Astrocyte (in vitro differentiated cells and primary cell): ENCODE results near the gene ETS1. TPM values are rescaled to one million over a fixed set of nuclear protein-coding genes. Genes with fewer than 3 reads are reported as not detected.

Source experiments
- DNase-seq: peaks from one replicate; pipeline ENCODE4 v3.0.0-alpha.2; 2010; ENCODE audit warnings: low read depth
- FAIRE-seq: peaks from 2 replicates; lab custom pipeline; 2011; peaks lifted over from hg19 to GRCh38; lab: Jason Lieb, UNC
- H2AFZ ChIP-seq: 2 replicates; pipeline ENCODE4 v1.6.0; 2012; ENCODE audit warnings: low read depth, low read length, inconsistent platforms
- H3K27ac ChIP-seq: 2 replicates; pipeline ENCODE4 v1.5.1; 2011; ENCODE audit warnings: low read depth, low read length, inconsistent platforms
- H3K27me3 ChIP-seq: 2 replicates; pipeline ENCODE4 v1.6.0; 2011; ENCODE audit warnings: low read length, inconsistent platforms; ENCODE audit not compliant: insufficient read depth
- H3K36me3 ChIP-seq: 2 replicates; pipeline ENCODE4 v1.5.1; 2011; ENCODE audit warnings: low read length, inconsistent platforms; ENCODE audit not compliant: insufficient read depth
- H3K4me1 ChIP-seq: 2 replicates; pipeline ENCODE4 v1.5.1; 2011; ENCODE audit warnings: low read length, inconsistent platforms; ENCODE audit not compliant: insufficient read depth
- H3K4me2 ChIP-seq: 2 replicates; pipeline ENCODE4 v1.6.0; 2012; ENCODE audit warnings: low read length, inconsistent platforms
- H3K4me3 ChIP-seq: 2 replicates; pipeline ENCODE4 v1.5.1; 2011; ENCODE audit warnings: low read depth, mild to moderate bottlenecking, low read length, inconsistent platforms; ENCODE audit not compliant: insufficient read depth
- H3K79me2 ChIP-seq: 2 replicates; pipeline ENCODE4 v1.6.0; 2012; ENCODE audit warnings: mild to moderate bottlenecking, low read length, inconsistent platforms; ENCODE audit not compliant: insufficient read depth
- H3K9ac ChIP-seq: 2 replicates; pipeline ENCODE4 v1.6.0; 2012; ENCODE audit warnings: mild to moderate bottlenecking, low read length, inconsistent platforms
- H3K9me3 ChIP-seq: 2 replicates; pipeline ENCODE4 v1.5.1; 2012; ENCODE audit warnings: low read depth, mild to moderate bottlenecking, low read length, inconsistent platforms; ENCODE audit not compliant: insufficient read depth
- H4K20me1 ChIP-seq: 2 replicates; pipeline ENCODE4 v1.6.0; 2012; ENCODE audit warnings: low read length, inconsistent platforms; ENCODE audit not compliant: insufficient read depth
- H3K27ac Mint-ChIP-seq: one replicate; pipeline ENCODE4 v1.8.0; 2021; ENCODE audit warnings: mild to moderate bottlenecking, mixed read lengths; ENCODE audit not compliant: unreplicated experiment
- H3K27me3 Mint-ChIP-seq: one replicate; pipeline ENCODE4 v1.8.0; 2021; ENCODE audit warnings: low read depth, mixed read lengths; ENCODE audit not compliant: unreplicated experiment
- H3K36me3 Mint-ChIP-seq: one replicate; pipeline ENCODE4 v1.8.0; 2021; ENCODE audit warnings: low read depth, mixed read lengths; ENCODE audit not compliant: unreplicated experiment
- H3K4me1 Mint-ChIP-seq: one replicate; pipeline ENCODE4 v1.8.0; 2021; ENCODE audit warnings: low read depth, mixed read lengths; ENCODE audit not compliant: unreplicated experiment
- H3K4me3 Mint-ChIP-seq: one replicate; pipeline ENCODE4 v1.8.0; 2021; ENCODE audit warnings: mild to moderate bottlenecking, moderate library complexity, mixed read lengths; ENCODE audit not compliant: unreplicated experiment
- H3K9me3 Mint-ChIP-seq: one replicate; pipeline ENCODE4 v1.8.0; 2021; ENCODE audit warnings: mild to moderate bottlenecking, mixed read lengths; ENCODE audit not compliant: unreplicated experiment
- CTCF ChIP-seq: IDR thresholded peaks from 2 replicates; pipeline ENCODE4 v1.5.1; 2011; ENCODE audit warnings: low read depth, mild to moderate bottlenecking, inconsistent platforms, low read length, moderate library complexity; ENCODE audit not compliant: insufficient read depth
- EZH2 ChIP-seq: IDR thresholded peaks from 2 replicates; pipeline ENCODE4 v1.6.1; 2012; ENCODE audit warnings: mild to moderate bottlenecking, low read length, inconsistent platforms; ENCODE audit not compliant: insufficient read depth
- total RNA-seq: library from RNA; stranded (reverse); gene quantifications from 2 replicates; pipeline ENCODE4 v1.2.1, GENCODE V29; 2021

ETS1 gene
- total RNA-seq, 1 donor from 2014 or later = 107 TPM

GRCh38 chr11:128463371-128463829 is 124.0 kb downstream of the ETS1 start:
- Histone ChIP-seq H4K20me1 (no peaks in the 10 kb centered on the region), H3K4me3 (no peak overlapping the region), H3K9me3 (no peaks in the 10 kb centered on the region), H3K79me2 (peaks cover 56% of the 10 kb centered on the region), H3K9ac (peak overlapping the region; percentile 86), H2AFZ (no peak overlapping the region), H3K27ac (peak overlapping the region; percentile 99), H3K27me3 (no peaks in the 10 kb centered on the region), H3K4me1 (peaks cover 50% of the 10 kb centered on the region), H3K36me3 (peaks cover 35% of the 10 kb centered on the region), H3K4me2 (peak overlapping the region; percentile 41)
- Mint-ChIP-seq H3K27me3 (no peaks in the 10 kb centered on the region), H3K4me3 (no peak overlapping the region), H3K9me3 (no peaks in the 10 kb centered on the region), H3K4me1 (peaks cover 59% of the 10 kb centered on the region), H3K36me3 (peaks cover 31% of the 10 kb centered on the region), H3K27ac (peak overlapping the region; percentile 82)
- TF ChIP-seq EZH2 = no peak
- no peak for TF ChIP-seq CTCF
- DNase-seq = peak; percentile 99
- peak; percentile 79 for FAIRE-seq

GRCh38 chr11:128462922-128463321 is 124.4 kb downstream of the ETS1 start:
- peaks cover 58% of the 10 kb centered on the region for H3K4me1 Mint-ChIP-seq
- H3K36me3 Mint-ChIP-seq = peaks cover 31% of the 10 kb centered on the region
- peak overlapping the region; percentile 86 for H3K9ac ChIP-seq
- H3K79me2 ChIP-seq = peaks cover 53% of the 10 kb centered on the region
- H4K20me1 ChIP-seq = no peaks in the 10 kb centered on the region
- TF ChIP-seq EZH2 (no peak), CTCF (no peak)
- H3K9me3 Mint-ChIP-seq = no peaks in the 10 kb centered on the region
- no peak overlapping the region for H3K4me3 ChIP-seq
- H3K9me3 ChIP-seq = no peaks in the 10 kb centered on the region
- H3K4me1 ChIP-seq = peaks cover 50% of the 10 kb centered on the region
- FAIRE-seq (no peak), DNase-seq (no peak)
- no peak overlapping the region for H3K4me3 Mint-ChIP-seq
- peak overlapping the region; percentile 35 for H3K4me2 ChIP-seq
- H3K27me3 Mint-ChIP-seq = no peaks in the 10 kb centered on the region
- no peaks in the 10 kb centered on the region for H3K27me3 ChIP-seq
- H2AFZ ChIP-seq = no peak overlapping the region
- H3K27ac Mint-ChIP-seq = peak overlapping the region; percentile 82
- peaks cover 38% of the 10 kb centered on the region for H3K36me3 ChIP-seq
- peak overlapping the region; percentile 99 for H3K27ac ChIP-seq

- FAIRE-seq (no peak), DNase-seq (no peak)
- Histone ChIP-seq H3K4me2 (no peak overlapping the region), H3K4me1 (peaks cover 51% of the 10 kb centered on the region), H3K27ac (peak overlapping the region; percentile 99), H3K4me3 (no peak overlapping the region), H3K27me3 (no peaks in the 10 kb centered on the region), H3K9ac (no peak overlapping the region), H4K20me1 (no peaks in the 10 kb centered on the region), H2AFZ (no peak overlapping the region), H3K79me2 (peaks cover 51% of the 10 kb centered on the region), H3K36me3 (peaks cover 44% of the 10 kb centered on the region), H3K9me3 (no peaks in the 10 kb centered on the region)
- Mint-ChIP-seq H3K27ac (no peak overlapping the region), H3K36me3 (peaks cover 35% of the 10 kb centered on the region), H3K27me3 (no peaks in the 10 kb centered on the region), H3K4me1 (peaks cover 55% of the 10 kb centered on the region), H3K9me3 (no peaks in the 10 kb centered on the region), H3K4me3 (no peak overlapping the region)
- TF ChIP-seq EZH2 = no peak
- no peak for TF ChIP-seq CTCF
Observed at GRCh38 chr11:128462189-128462588, 125.2 kb downstream of the ETS1 start.
